ENCODE measurements around the gene RALGAPA1.

DNA sequence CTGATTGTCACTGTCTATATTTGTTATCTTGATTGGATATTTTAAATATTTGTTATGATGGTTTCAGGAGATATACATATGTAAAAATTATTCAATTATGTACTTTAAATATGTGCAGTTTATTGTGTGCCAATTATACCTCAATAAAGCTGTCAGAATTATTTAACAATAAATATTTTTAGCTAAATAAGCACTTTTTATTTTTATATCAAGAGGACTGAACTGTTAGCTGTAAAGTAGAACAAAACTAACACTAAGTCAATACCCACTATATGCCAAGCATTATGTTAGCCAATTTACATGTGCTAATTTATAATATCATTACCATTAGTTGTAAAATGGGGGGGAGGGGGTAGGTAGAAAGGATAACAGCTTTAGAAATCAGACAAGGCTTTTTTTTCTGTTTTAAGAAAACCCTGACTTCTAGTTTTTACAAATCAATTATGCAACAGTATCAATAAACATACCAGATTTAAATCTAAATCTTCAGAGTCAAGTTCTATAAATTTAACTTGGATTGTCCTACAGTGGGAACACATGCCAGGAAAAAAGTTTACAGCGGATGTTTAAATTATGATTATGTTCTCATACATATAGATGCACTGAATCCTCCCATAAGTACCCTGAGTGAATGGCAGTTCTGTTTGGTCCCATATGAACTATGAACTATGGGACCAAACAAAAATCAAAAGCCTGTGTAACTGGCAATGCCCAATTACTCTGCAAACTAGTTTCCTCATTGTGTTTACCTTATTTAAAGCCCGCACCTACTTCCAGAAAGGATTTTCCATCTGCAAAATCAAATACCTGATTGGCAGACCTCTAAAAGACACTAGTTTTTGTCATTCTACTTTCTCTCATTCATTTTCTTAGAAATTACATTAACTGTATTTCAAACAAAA, 2.8 kb downstream of the RALGAPA1 start:
- TF ChIP-seq EZH2 (IDR thresholded peaks at IDR 0.05; ENCODE audit: insufficient read depth, poor library complexity, severe bottlenecking) (no peak), EZH2phosphoT487 (IDR thresholded peaks at IDR 0.05; ENCODE audit: insufficient read depth, low read depth) (no peak)

Data from GM23248 (cell line).